RKO (cell line): Measurements from ENCODE around the gene AP3B2.
A peak's percentile ranks its signal among the peaks of the same experiment; 100 is the strongest.
"Not testable (repeated sequence)": the region's sequence is repeated elsewhere in the genome, so short reads cannot be mapped to it uniquely, and the experiment has no call there.

Experiments
- DNase-seq: peaks from one replicate; pipeline ENCODE4 v3.0.0-alpha.2; 2016; ENCODE audit warnings: low spot score

The AP3B2 gene

GRCh38 chr15:82650046-82650670 lies 59.5 kb downstream of the AP3B2 start:
- no peak for DNase-seq

- no peak for DNase-seq
Observed at GRCh38 chr15:82649226-82649999, 60.3 kb downstream of the AP3B2 start.

- no peak for DNase-seq
Observed at GRCh38 chr15:82648257-82649103, 61.2 kb downstream of the AP3B2 start.

GRCh38 chr15:82647835-82648256 lies 61.8 kb downstream of the AP3B2 start:
- DNase-seq: no peak

GRCh38 chr15:82647045-82647834 lies 62.4 kb downstream of the AP3B2 start, which contains the start of gene CPEB1:
Gene CPEB1, minus strand, starts transcription at chr15:82647363. Its CDS starts 18,904 bp downstream, at chr15:82628459.
- no peak for DNase-seq

- no peak for DNase-seq
Observed at GRCh38 chr15:82646250-82647044, 63.2 kb downstream of the AP3B2 start.

- not testable (repeated sequence) for DNase-seq
Observed at GRCh38 chr15:82644967-82645852, 64.5 kb downstream of the AP3B2 start.

GRCh38 chr15:82643992-82644391 lies 65.7 kb downstream of the AP3B2 start:
- DNase-seq: no peak

- DNase-seq: no peak
Observed at GRCh38 chr15:82642656-82643055, 67.0 kb downstream of the AP3B2 start.

- DNase-seq: no peak
Observed at GRCh38 chr15:82641129-82641798, 68.4 kb downstream of the AP3B2 start.

- DNase-seq: no peak
Observed at GRCh38 chr15:82640672-82641071, 69.0 kb downstream of the AP3B2 start.

GRCh38 chr15:82635798-82636197 lies 73.9 kb downstream of the AP3B2 start:
- no peak for DNase-seq

GRCh38 chr15:82630033-82630432 lies 79.6 kb downstream of the AP3B2 start:
- DNase-seq: no peak

- no peak for DNase-seq
Observed at GRCh38 chr15:82625136-82625535, 84.5 kb downstream of the AP3B2 start.

- no peak for DNase-seq
Observed at GRCh38 chr15:82624438-82624837, 85.2 kb downstream of the AP3B2 start.

GRCh38 chr15:82624008-82624407 lies 85.7 kb downstream of the AP3B2 start:
- DNase-seq: no peak

- peak; percentile 3 for DNase-seq
Observed at GRCh38 chr15:82621970-82622369, 87.7 kb downstream of the AP3B2 start.

GRCh38 chr15:82613747-82614146 lies 95.9 kb downstream of the AP3B2 start:
- DNase-seq: no peak

GRCh38 chr15:82611348-82611747 lies 98.3 kb downstream of the AP3B2 start:
- DNase-seq: no peak
